Measurements from ENCODE around the gene S100A14. TPM values are rescaled to one million over a fixed set of nuclear protein-coding genes. Genes with fewer than 3 reads are reported as not detected.

S100A14 gene
- total RNA-seq, 1 experiment from 2014 or later: 252 TPM

DNA sequence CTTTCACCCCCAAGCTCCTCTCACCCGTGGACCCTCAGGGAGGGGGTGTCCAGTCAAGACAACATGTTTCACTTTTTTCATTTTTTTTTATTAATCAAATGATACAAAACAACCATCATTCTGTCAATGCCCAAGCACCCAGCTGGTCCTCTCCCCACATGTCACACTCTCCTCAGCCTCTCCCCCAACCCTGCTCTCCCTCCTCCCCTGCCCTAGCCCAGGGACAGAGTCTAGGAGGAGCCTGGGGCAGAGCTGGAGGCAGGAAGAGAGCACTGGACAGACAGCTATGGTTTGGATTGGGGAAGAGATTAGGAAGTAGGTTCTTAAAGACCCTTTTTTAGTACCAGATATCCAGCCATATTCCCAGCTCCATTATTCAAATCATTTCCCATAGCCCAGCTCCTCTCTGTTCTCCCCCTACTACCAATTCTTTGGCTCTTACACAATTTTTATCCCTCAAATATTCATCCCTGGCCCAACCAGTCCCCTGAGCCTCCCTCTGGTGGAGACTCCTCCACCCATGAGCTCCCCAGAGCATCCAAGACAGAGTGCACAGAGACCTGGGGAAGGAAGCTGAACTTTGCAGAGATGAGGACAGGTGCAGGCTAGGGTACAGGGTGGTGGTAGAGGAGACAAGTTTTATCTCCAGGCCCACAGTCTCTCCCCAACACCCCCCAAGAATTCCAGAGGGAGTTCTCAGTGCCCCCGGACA, 1.8 kb downstream of the S100A14 start (continued):
- TF ChIP-seq, protein P1, sequence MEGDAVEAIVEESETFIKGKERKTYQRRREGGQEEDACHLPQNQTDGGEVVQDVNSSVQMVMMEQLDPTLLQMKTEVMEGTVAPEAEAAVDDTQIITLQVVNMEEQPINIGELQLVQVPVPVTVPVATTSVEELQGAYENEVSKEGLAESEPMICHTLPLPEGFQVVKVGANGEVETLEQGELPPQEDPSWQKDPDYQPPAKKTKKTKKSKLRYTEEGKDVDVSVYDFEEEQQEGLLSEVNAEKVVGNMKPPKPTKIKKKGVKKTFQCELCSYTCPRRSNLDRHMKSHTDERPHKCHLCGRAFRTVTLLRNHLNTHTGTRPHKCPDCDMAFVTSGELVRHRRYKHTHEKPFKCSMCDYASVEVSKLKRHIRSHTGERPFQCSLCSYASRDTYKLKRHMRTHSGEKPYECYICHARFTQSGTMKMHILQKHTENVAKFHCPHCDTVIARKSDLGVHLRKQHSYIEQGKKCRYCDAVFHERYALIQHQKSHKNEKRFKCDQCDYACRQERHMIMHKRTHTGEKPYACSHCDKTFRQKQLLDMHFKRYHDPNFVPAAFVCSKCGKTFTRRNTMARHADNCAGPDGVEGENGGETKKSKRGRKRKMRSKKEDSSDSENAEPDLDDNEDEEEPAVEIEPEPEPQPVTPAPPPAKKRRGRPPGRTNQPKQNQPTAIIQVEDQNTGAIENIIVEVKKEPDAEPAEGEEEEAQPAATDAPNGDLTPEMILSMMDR (IDR thresholded peaks at IDR 0.05 in 2 of 3, conservative IDR thresholded peaks at IDR 0.05 in 1 of 3; ENCODE audit: borderline replicate concordance in 1 of 3, insufficient read depth in 1 of 3, low read depth in 2 of 3, low read length in 2 of 3): no peak
- no peak for TF ChIP-seq RAD21 (IDR thresholded peaks at IDR 0.05; ENCODE audit: low read depth)
- no peak for TF ChIP-seq TCF7L2 (IDR thresholded peaks at IDR 0.05; ENCODE audit: borderline replicate concordance, extremely low read depth, insufficient read depth, insufficient read length)
- TF ChIP-seq EGR1 (IDR thresholded peaks at IDR 0.05; ENCODE audit: low read depth): no peak
- no peak for TF ChIP-seq EZH2 (IDR thresholded peaks at IDR 0.05)
- TF ChIP-seq SRF (IDR thresholded peaks at IDR 0.05; ENCODE audit: low read depth): no peak
- TF ChIP-seq, protein P2, sequence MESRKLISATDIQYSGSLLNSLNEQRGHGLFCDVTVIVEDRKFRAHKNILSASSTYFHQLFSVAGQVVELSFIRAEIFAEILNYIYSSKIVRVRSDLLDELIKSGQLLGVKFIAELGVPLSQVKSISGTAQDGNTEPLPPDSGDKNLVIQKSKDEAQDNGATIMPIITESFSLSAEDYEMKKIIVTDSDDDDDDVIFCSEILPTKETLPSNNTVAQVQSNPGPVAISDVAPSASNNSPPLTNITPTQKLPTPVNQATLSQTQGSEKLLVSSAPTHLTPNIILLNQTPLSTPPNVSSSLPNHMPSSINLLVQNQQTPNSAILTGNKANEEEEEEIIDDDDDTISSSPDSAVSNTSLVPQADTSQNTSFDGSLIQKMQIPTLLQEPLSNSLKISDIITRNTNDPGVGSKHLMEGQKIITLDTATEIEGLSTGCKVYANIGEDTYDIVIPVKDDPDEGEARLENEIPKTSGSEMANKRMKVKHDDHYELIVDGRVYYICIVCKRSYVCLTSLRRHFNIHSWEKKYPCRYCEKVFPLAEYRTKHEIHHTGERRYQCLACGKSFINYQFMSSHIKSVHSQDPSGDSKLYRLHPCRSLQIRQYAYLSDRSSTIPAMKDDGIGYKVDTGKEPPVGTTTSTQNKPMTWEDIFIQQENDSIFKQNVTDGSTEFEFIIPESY (IDR thresholded peaks at IDR 0.05; ENCODE audit: extremely low read depth, insufficient replicate concordance, low read length): no peak
- TF ChIP-seq FOSL1 (IDR thresholded peaks at IDR 0.05; ENCODE audit: low read depth): no peak
- TF ChIP-seq JUND (IDR thresholded peaks at IDR 0.05): no peak
- TF ChIP-seq ELF1 (IDR thresholded peaks at IDR 0.05; ENCODE audit: borderline replicate concordance, low read depth): no peak

Data from HCT116 (cell line).